GM10248 (cell line): ENCODE data around the gene DACH2.

Source experiments
- CTCF ChIA-PET: fragments of 300-600 bp; sonication (Branson Sonifier 250); formaldehyde crosslinking; extraction: SDS; loops from one replicate; lab custom pipeline; 2021; ENCODE audit warnings: antibody characterized with exemption; lab: Yijun Ruan, JAX
- POLR2A ChIA-PET: fragments of 350-650 bp; sonication (Branson Sonifier 250); formaldehyde crosslinking; extraction: SDS; loops from one replicate; lab custom pipeline; 2020; ENCODE audit warnings: antibody characterized with exemption; lab: Yijun Ruan, JAX
- DNase-seq: peaks from one replicate; pipeline ENCODE4 v3.0.0; 2012; ENCODE audit errors: extremely low spot score
- TF ChIP-seq, protein P1 (sequence below): IDR thresholded peaks from 2 replicates; pipeline ENCODE4 v1.5.1; 2012; ENCODE audit warnings: mild to moderate bottlenecking, low read depth; ENCODE audit errors: extremely low read depth, missing control alignments, control extremely low read depth

Gene DACH2

DNA sequence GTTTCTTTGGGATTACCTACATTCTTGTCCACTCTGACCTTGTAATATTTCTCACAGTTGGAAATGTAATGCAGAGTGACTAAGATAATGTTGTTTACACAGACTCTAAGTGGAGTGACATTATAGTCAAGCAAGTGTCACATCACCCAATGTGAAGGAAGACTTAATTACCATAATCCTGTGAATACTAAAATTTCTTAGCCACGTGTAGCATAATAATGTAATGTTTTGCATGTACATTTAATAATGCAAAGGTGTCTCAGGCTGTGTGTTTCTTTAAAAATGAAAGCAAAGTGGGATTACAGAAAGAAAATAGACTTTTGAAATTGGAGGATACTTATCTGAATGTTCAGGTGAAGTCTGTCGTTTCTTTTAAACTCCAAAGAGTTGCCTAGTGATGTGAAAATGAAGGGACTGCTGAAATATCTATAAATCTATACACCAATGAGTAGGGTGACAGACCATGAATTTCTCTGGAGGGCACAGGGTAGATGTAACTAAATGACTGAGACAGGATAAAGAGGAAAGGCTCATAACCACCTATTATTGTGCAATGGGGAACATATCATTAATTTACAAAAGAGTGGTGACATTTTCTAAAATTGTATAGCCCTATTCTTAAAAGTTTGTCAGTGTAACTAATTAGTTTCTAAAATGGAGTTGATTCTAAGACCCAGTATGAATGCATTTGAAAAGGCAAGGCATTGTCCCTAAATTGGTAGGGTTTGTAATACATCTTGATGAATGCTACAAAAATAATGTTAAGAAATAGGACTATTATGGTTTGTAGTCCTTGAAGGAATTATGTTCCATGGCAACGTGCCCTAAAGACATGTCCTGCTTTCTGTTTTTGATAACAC lies 235.7 kb downstream of the DACH2 start:
- DNase-seq = no peak
- ChIA-PET CTCF (no interaction called here), POLR2A (no interaction called here)
- TF ChIP-seq, protein P1, sequence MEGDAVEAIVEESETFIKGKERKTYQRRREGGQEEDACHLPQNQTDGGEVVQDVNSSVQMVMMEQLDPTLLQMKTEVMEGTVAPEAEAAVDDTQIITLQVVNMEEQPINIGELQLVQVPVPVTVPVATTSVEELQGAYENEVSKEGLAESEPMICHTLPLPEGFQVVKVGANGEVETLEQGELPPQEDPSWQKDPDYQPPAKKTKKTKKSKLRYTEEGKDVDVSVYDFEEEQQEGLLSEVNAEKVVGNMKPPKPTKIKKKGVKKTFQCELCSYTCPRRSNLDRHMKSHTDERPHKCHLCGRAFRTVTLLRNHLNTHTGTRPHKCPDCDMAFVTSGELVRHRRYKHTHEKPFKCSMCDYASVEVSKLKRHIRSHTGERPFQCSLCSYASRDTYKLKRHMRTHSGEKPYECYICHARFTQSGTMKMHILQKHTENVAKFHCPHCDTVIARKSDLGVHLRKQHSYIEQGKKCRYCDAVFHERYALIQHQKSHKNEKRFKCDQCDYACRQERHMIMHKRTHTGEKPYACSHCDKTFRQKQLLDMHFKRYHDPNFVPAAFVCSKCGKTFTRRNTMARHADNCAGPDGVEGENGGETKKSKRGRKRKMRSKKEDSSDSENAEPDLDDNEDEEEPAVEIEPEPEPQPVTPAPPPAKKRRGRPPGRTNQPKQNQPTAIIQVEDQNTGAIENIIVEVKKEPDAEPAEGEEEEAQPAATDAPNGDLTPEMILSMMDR = no peak

DNA sequence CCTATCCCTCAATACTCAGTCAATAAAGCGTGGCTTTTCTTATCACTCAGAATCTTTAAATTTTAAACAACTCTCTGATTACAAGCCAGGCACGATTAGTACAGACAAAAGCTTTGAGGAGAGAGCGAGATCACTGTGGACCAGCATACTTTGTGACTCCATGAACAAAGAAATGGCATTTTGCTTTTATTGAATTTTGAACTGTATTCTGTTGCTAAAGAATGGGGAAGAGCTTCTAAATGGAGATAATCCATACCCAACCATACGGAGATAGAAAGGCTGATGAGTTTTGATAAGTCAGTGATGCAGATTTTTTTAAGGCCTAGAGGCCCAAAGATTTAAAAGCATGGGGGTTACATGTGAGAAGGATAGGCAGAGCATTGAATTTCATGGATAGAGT lies 259.1 kb downstream of the DACH2 start:
- TF ChIP-seq, protein P1 = no peak
- no peak for DNase-seq
- CTCF ChIA-PET = no interaction called here
- POLR2A ChIA-PET = no interaction called here

DNA sequence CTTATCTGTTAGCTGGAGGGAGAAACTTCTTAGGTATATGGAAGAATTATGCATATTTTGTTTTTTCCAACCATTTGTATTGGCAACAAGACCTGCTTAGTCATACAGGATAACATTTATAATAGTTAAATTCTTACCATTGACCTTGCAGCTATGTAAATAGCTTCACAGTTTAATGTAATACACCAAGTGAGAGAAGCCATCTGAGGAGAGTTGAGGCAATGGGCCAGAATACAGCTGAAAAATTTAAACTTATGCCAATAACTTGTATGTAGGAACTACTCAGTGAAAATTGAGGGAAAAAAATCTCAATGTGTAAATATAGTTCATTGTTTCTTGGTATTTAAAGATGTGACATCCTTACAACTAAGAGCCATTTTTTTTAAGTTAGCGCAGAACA lies 273.5 kb downstream of the DACH2 start:
- ChIA-PET POLR2A (no interaction called here), CTCF (no interaction called here)
- TF ChIP-seq, protein P1 = no peak
- no peak for DNase-seq

DNA sequence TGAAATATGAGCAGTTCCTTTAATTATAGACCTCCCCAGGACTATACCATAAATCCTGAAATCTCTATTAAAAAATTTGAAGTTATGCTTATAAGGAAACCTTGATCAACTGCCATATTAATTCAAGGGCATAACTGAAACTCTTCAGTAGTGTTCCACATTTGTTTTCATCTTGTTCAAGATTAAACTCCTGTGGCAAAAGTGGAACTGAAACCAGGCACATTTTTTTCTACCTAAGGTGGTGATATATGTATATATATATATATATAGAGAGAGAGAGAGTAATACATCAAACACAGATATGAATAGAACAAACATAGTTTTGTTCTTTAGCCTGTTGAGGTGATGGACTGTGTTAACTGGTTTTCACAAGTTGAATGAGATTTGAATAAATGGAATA lies 287.9 kb downstream of the DACH2 start:
- TF ChIP-seq, protein P1 = no peak
- CTCF ChIA-PET = no interaction called here
- DNase-seq = no peak
- POLR2A ChIA-PET = no interaction called here

DNA sequence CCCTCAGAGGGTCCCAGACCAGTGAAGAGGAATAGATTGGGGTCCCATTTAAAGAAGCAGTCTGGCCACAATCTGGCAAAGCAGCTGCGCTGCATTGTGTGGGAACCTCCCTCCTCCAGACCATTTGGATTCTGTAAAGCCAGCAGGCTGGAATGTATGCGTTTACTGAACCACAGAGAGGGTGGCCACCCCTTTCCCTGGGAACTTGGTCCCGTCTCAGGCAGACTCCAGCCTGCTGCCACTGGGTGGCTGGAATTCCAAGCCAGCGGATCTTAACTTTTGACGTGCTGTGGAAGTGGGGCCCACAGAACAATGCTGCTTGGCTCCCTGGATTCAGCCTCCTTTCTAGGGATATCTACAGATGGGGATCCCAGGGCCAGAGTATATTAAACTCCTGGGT lies 307.2 kb downstream of the DACH2 start:
- DNase-seq = no peak
- CTCF ChIA-PET = no interaction called here
- TF ChIP-seq, protein P1 = no peak
- POLR2A ChIA-PET = no interaction called here

DNA sequence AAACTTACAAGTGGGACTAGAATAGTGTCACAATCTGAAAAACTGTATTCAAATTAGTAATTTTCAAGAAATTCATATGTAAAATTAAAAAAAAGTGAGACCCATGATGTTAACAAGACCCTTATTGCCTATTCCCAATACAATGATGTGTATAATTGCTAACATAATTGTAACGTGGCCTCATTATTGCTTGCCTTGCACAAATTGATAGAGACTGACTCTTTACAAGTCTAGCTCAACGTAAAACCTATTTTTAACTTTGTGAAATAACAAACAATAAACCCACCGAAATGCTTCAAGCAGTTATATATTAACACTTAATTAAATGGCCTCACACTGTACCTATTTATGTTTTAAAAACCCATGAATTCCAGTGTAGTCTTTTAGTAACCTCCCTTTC lies 312.5 kb downstream of the DACH2 start:
- no peak for DNase-seq
- CTCF ChIA-PET = no interaction called here
- POLR2A ChIA-PET = no interaction called here
- TF ChIP-seq, protein P1 = no peak
